Karpas-422 (cell line): ENCODE measurements around the gene CEP41. TPM values are rescaled to one million over a fixed set of nuclear protein-coding genes. Genes with fewer than 3 reads are reported as not detected.

ENCODE experiments used
- DNase-seq: peaks from one replicate; pipeline ENCODE4 v3.0.0-alpha.2; 2015
- H2AFZ ChIP-seq: fragments of 200-600 bp; sonication (generic); 2 replicates; pipeline ENCODE4 v1.6.1; 2014; ENCODE audit warnings: antibody characterized with exemption, low read length, mixed read lengths
- H3K27ac ChIP-seq: fragments of 200-600 bp; sonication (generic); 2 replicates; pipeline ENCODE4 v1.5.1; 2014; ENCODE audit warnings: mild to moderate bottlenecking, low read length, moderate library complexity
- H3K27me3 ChIP-seq: fragments of 200-600 bp; sonication (generic); 2 replicates; pipeline ENCODE4 v1.6.1; 2014; ENCODE audit warnings: low read length, mixed read lengths
- H3K36me3 ChIP-seq: fragments of 200-600 bp; sonication (generic); 2 replicates; pipeline ENCODE4 v1.6.1; 2014; ENCODE audit warnings: low read length, mixed read lengths; ENCODE audit not compliant: insufficient read depth
- H3K4me1 ChIP-seq: fragments of 200-600 bp; sonication (generic); 2 replicates; pipeline ENCODE4 v1.6.1; 2014; ENCODE audit warnings: mild to moderate bottlenecking, low read length, mixed read lengths
- H3K4me2 ChIP-seq: fragments of 200-600 bp; sonication (generic); 2 replicates; pipeline ENCODE4 v1.6.1; 2014; ENCODE audit warnings: low read length, low read depth, mild to moderate bottlenecking; ENCODE audit not compliant: poor library complexity, severe bottlenecking
- H3K4me3 ChIP-seq: fragments of 200-600 bp; sonication (generic); 2 replicates; pipeline ENCODE4 v1.5.1; 2014; ENCODE audit warnings: mild to moderate bottlenecking, antibody characterized with exemption, low read length, mixed read lengths
- H3K79me2 ChIP-seq: fragments of 200-600 bp; sonication (generic); 2 replicates; pipeline ENCODE4 v1.6.1; 2014; ENCODE audit warnings: mild to moderate bottlenecking, low read length, mixed read lengths
- H3K9ac ChIP-seq: fragments of 200-600 bp; sonication (generic); 2 replicates; pipeline ENCODE4 v1.6.0; 2014; ENCODE audit warnings: low read length
- H3K9me2 ChIP-seq: fragments of 200-600 bp; sonication (generic), shearing (Covaris generic); replicated peaks from 2 replicates; pipeline ENCODE4 v1.6.0; 2014; ENCODE audit warnings: mild to moderate bottlenecking, low read length, moderate library complexity; ENCODE audit not compliant: insufficient read depth
- H3K9me3 ChIP-seq: fragments of 300-700, 200-600 bp; sonication (generic); 2 replicates; pipeline ENCODE4 v1.6.1; 2014; ENCODE audit warnings: low read length, mixed read lengths
- H4K20me1 ChIP-seq: fragments of 200-600 bp; sonication (generic); 2 replicates; pipeline ENCODE4 v1.6.1; 2014; ENCODE audit warnings: mild to moderate bottlenecking, antibody characterized with exemption, low read length, low read depth; ENCODE audit not compliant: insufficient read depth
- total RNA-seq: library from RNA; depleted of rRNA; stranded (reverse); fragments of >200 nt; shearing (Covaris generic); gene quantifications from 2 replicates; pipeline ENCODE4 v1.2.3, GENCODE V29; 2014; ENCODE audit warnings: low replicate concordance

Gene CEP41
- total RNA-seq, 1 experiment from 2014 or later = 7.3 TPM

DNA sequence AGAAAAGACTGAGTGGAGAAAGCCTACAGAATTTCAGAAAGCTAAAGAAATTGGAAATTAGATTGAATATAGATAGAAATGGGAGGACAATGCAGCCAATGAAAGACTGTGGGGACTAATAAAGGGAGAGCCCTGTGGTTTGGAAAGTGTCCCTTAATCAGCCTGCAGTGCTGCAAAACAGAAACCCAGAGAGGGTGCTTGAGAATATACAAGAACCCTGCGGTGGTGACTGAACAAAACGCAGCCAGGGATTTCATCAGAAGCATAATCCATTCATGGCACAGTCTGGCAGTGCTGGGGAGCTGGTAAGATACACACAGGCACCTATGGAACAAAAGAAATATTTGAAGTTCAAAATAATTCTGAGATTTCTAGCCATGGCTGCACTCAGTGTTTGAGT lies 19.1 kb downstream of the CEP41 start:
- Histone ChIP-seq H3K9ac (no peak overlapping the region), H4K20me1 (no peaks in the 10 kb centered on the region), H3K79me2 (no peaks in the 10 kb centered on the region), H3K27ac (no peak overlapping the region), H2AFZ (no peak overlapping the region), H3K4me1 (no peaks in the 10 kb centered on the region), H3K4me2 (no peak overlapping the region), H3K27me3 (no peaks in the 10 kb centered on the region), H3K36me3 (0 out of 2 replicates have a peak, but pooled peaks cover under 1% of the 10 kb centered on the region), H3K9me2 (no peaks in the 10 kb centered on the region), H3K4me3 (no peak overlapping the region), H3K9me3 (no peaks in the 10 kb centered on the region)
- DNase-seq = no peak

DNA sequence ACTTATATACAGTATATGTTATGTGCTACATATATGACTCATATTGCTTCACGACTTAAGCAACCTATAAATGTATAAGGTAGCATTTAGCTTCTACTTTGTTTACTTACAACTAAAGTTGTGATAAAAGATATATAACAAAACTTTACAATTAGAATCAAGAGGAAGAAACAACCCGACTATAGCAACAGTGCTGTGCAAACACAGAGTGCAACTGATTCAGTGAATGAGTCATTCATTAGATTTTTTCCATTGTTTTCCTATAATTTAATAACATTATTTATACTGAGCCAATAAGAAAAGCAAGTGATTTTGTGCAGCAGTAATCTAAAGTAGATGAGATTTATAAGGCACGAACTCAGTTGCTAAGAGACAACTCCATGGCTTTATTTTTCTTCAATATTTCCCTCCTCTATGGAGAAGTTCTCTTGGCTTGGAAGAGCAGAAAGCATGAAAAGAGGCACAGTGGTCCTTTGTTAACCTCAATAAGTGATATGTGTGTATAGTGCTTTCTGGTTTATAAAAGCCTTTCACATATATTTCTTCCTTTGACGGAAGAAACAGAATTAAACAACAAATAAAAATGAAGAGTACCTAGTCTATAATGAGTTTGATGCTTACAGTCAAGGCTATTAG lies 19.8 kb downstream of the CEP41 start:
- Histone ChIP-seq H3K36me3 (no peaks in the 10 kb centered on the region), H3K27ac (no peak overlapping the region), H2AFZ (no peak overlapping the region), H3K4me1 (no peaks in the 10 kb centered on the region), H3K79me2 (no peaks in the 10 kb centered on the region), H3K4me3 (no peak overlapping the region), H3K9me2 (no peaks in the 10 kb centered on the region), H3K9ac (no peak overlapping the region), H3K9me3 (no peaks in the 10 kb centered on the region), H4K20me1 (no peaks in the 10 kb centered on the region), H3K4me2 (no peak overlapping the region), H3K27me3 (no peaks in the 10 kb centered on the region)
- no peak for DNase-seq

DNA sequence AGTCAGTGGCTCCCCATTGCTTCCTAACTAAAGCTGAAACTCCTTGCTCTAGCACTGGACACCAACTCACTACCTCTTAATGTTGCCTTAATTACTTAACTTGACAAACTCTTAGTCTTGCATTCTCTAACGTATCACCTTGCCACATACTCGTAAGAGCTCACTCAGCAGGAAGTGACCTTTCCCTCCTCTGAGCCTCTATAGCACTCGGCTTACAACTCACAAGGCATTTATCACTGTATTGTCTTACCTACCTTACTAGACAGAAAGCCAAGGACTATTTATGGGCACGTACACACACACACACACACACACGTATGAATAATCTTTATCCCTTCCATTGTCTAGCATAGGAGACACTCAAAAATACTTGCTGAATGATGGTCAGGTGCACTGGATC lies 21.2 kb downstream of the CEP41 start:
- Histone ChIP-seq H3K9me3 (no peaks in the 10 kb centered on the region), H3K27ac (no peak overlapping the region), H3K4me1 (no peaks in the 10 kb centered on the region), H3K4me2 (no peak overlapping the region), H3K27me3 (no peaks in the 10 kb centered on the region), H4K20me1 (no peaks in the 10 kb centered on the region), H3K9me2 (no peaks in the 10 kb centered on the region), H3K36me3 (no peaks in the 10 kb centered on the region), H3K9ac (no peak overlapping the region), H2AFZ (no peak overlapping the region), H3K79me2 (no peaks in the 10 kb centered on the region), H3K4me3 (no peak overlapping the region)
- DNase-seq = no peak

DNA sequence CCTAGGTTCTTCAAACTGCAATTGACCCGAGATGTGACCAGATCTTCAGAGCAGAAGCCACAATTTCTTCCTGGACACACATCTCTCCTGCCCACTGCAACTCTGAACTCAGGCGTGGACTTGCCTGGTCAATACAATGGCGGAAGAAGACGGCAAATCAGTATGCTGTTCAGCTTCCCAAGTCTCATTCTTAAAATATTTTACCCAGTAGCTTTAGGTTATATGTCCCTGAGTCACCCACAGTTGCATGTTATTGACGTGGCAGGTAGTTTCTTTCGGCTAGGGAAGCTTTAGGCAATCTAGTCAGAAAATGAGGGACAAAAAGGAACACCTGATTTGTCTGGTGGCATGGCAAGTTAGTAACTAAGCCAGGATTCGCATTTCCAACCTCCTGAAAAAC lies 22.5 kb downstream of the CEP41 start:
- H4K20me1 ChIP-seq = no peaks in the 10 kb centered on the region
- no peaks in the 10 kb centered on the region for H3K36me3 ChIP-seq
- no peak overlapping the region for H3K4me2 ChIP-seq
- no peak overlapping the region for H2AFZ ChIP-seq
- H3K4me3 ChIP-seq = no peak overlapping the region
- H3K4me1 ChIP-seq = no peaks in the 10 kb centered on the region
- H3K9ac ChIP-seq = no peak overlapping the region
- no peaks in the 10 kb centered on the region for H3K27me3 ChIP-seq
- H3K27ac ChIP-seq = no peak overlapping the region
- no peaks in the 10 kb centered on the region for H3K9me2 ChIP-seq
- no peaks in the 10 kb centered on the region for H3K79me2 ChIP-seq
- no peaks in the 10 kb centered on the region for H3K9me3 ChIP-seq
- no peak for DNase-seq

DNA sequence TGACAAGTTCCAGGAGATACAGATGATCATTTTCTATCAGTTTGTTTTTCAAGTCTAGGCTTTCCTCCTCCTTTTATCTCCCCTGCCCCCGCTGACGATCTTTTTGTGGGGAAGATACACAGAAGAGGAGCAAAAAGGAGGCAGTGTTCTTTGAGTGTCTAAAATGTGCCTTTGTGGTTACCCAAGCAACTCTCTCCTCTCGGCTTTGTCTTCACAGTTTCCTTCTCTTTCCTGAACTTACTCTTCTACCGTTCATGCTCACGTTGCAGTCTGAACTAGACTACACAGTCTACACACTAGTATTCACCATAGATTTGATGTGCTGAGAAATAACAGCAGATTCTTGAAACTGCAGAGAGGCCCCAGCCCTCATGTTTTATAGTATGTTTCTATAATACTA lies 23.6 kb downstream of the CEP41 start:
- Histone ChIP-seq H3K27me3 (no peaks in the 10 kb centered on the region), H3K9me2 (no peaks in the 10 kb centered on the region), H3K79me2 (no peaks in the 10 kb centered on the region), H4K20me1 (no peaks in the 10 kb centered on the region), H2AFZ (no peak overlapping the region), H3K9me3 (no peaks in the 10 kb centered on the region), H3K27ac (no peak overlapping the region), H3K9ac (no peak overlapping the region), H3K4me3 (no peak overlapping the region), H3K36me3 (no peaks in the 10 kb centered on the region), H3K4me1 (no peaks in the 10 kb centered on the region), H3K4me2 (no peak overlapping the region)
- DNase-seq = no peak

DNA sequence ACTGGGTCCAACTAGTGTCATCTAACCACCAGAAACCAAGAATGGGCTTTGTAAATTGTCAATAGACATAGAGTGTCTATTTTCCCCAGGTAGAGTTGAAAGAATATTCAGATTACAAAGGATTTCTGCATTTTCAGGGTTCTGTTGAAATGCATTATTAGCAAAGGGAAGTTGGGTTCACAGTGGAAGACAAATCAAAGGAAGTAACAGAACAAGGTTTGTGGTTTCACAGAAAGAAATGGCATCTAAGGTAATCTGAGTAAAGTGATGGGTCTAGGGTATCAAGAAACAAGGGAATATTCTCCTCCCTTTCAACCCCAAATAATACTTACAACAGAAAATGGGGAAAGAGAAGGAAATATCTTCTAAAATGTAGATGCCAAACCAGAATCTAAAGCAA lies 25.8 kb downstream of the CEP41 start:
- no peaks in the 10 kb centered on the region for H4K20me1 ChIP-seq
- DNase-seq = no peak
- no peaks in the 10 kb centered on the region for H3K4me1 ChIP-seq
- no peaks in the 10 kb centered on the region for H3K27me3 ChIP-seq
- no peak overlapping the region for H3K4me2 ChIP-seq
- no peak overlapping the region for H3K9ac ChIP-seq
- H3K9me2 ChIP-seq = no peaks in the 10 kb centered on the region
- H3K9me3 ChIP-seq = no peaks in the 10 kb centered on the region
- H3K36me3 ChIP-seq = no peaks in the 10 kb centered on the region
- no peak overlapping the region for H3K4me3 ChIP-seq
- no peak overlapping the region for H3K27ac ChIP-seq
- no peak overlapping the region for H2AFZ ChIP-seq
- no peaks in the 10 kb centered on the region for H3K79me2 ChIP-seq

DNA sequence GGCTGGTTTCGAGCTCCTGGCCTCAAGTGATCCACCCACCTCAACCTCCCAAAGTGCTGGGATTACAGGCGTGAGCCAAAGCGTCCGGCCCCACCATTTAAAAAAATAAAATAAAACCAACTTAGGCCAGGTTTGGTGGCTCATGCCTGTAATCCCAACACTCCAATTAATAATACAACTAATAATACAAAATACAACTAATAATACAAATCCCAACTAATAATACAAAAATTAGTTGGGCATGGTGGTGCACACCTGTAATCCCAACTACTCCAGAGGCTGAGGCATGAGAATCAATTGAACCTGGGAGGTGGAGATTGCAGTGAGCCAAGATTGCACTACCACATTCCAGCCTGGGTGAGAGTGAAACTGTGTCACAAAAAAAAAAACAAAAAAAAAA lies 27.6 kb downstream of the CEP41 start:
- H3K36me3 ChIP-seq = no peaks in the 10 kb centered on the region

DNA sequence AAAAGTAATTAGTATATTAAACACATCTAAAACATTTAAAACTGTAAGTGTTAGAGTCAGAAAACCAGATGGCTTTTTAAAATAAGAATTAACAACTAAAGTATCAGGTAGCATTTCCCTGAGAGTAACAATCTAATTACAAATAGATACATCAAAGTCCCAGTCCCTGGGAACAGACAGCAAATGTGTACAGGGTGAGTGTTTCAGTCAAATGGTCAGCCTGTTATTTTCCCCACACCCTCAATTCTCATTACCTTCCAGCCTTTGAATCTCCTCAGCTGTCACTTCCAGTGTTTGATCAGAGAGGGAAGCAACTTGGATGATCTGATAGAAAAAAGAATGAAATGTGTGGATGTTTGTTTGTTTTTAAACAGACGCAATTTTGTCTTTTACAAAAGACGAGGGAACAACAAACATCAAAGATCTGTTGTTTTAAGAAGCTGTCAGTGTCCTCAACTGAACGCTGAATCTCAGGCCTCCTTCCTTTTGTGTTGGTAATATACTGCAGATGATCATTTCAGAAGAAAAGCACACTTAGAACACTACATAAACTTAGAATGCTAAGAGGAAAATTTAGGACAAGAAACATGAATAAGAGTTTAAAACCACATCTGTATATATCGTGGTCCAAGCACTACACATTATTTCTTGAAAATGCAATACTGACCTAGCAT lies 29.8 kb downstream of the CEP41 start:
- no peak for DNase-seq
- no peaks in the 10 kb centered on the region for H3K4me1 ChIP-seq
- no peaks in the 10 kb centered on the region for H3K36me3 ChIP-seq
- no peaks in the 10 kb centered on the region for H4K20me1 ChIP-seq
- no peak overlapping the region for H3K9ac ChIP-seq
- no peaks in the 10 kb centered on the region for H3K27me3 ChIP-seq
- H3K27ac ChIP-seq = no peak overlapping the region
- no peak overlapping the region for H2AFZ ChIP-seq
- H3K9me2 ChIP-seq = no peaks in the 10 kb centered on the region
- no peak overlapping the region for H3K4me2 ChIP-seq
- H3K9me3 ChIP-seq = no peaks in the 10 kb centered on the region
- no peaks in the 10 kb centered on the region for H3K79me2 ChIP-seq
- H3K4me3 ChIP-seq = no peak overlapping the region

More for the DNA sequence above, 27.6 kb downstream of the CEP41 start:
- no peak overlapping the region for H2AFZ ChIP-seq
- no peak overlapping the region for H3K4me3 ChIP-seq
- no peaks in the 10 kb centered on the region for H3K79me2 ChIP-seq
- no peak overlapping the region for H3K27ac ChIP-seq
- no peak for DNase-seq
- no peaks in the 10 kb centered on the region for H3K9me2 ChIP-seq
- H3K4me1 ChIP-seq = no peaks in the 10 kb centered on the region
- H3K9ac ChIP-seq = no peak overlapping the region
- H4K20me1 ChIP-seq = no peaks in the 10 kb centered on the region
- H3K27me3 ChIP-seq = no peaks in the 10 kb centered on the region
- no peak overlapping the region for H3K4me2 ChIP-seq
- H3K9me3 ChIP-seq = no peaks in the 10 kb centered on the region
